Renal cortex interstitium (tissue), 11 donors: ENCODE results near the gene RRAS. TPM values are rescaled to one million over a fixed set of nuclear protein-coding genes. Genes with fewer than 3 reads are reported as not detected.
A peak's percentile ranks its signal among the peaks of the same experiment; 100 is the strongest.
"Not testable (repeated sequence)": the region's sequence is repeated elsewhere in the genome, so short reads cannot be mapped to it uniquely, and the experiment has no call there.

Experiments used
- DNase-seq, 11 donors: peaks; one replicate each; pipeline ENCODE4 v3.0.0-alpha.2; 2013; ENCODE audit warnings: low read depth in 9 of 11, low spot score in 4 of 11; ENCODE audit errors: extremely low read depth in 1 of 11
- polyA plus RNA-seq, 3 donors: library from polyadenylated mRNA; unstranded; fragments of 120-200 nt; gene quantifications; one replicate each; pipeline ENCODE4 v1.2.1, GENCODE V29; 2013; ENCODE audit not compliant: insufficient read length in 3 of 3

RRAS gene
- polyA plus RNA-seq, 3 donors, result 20.6 to 28.9 (median 24.9) TPM

- no peak for DNase-seq
Measured at GRCh38 chr19:49642492-49643035, 2.6 kb upstream of the RRAS start.

- peak; percentile 93 to 99 (median 98) for DNase-seq
Measured at GRCh38 chr19:49641688-49642491, 1.9 kb upstream of the RRAS start, which contains the start of gene SCAF1. Gene SCAF1, plus strand, starts transcription at chr19:49642209. Its CDS starts 2,818 bp downstream, at chr19:49645027.

- DNase-seq, result no peak
Measured at GRCh38 chr19:49639401-49640112, 386 bp downstream of the RRAS start.

GRCh38 chr19:49637821-49638738 is 1.9 kb downstream of the RRAS start:
- peak in 2 of 11 donors; percentile 41 to 49 for DNase-seq

GRCh38 chr19:49636233-49636932 is 3.6 kb downstream of the RRAS start:
- no peak for DNase-seq

DNA sequence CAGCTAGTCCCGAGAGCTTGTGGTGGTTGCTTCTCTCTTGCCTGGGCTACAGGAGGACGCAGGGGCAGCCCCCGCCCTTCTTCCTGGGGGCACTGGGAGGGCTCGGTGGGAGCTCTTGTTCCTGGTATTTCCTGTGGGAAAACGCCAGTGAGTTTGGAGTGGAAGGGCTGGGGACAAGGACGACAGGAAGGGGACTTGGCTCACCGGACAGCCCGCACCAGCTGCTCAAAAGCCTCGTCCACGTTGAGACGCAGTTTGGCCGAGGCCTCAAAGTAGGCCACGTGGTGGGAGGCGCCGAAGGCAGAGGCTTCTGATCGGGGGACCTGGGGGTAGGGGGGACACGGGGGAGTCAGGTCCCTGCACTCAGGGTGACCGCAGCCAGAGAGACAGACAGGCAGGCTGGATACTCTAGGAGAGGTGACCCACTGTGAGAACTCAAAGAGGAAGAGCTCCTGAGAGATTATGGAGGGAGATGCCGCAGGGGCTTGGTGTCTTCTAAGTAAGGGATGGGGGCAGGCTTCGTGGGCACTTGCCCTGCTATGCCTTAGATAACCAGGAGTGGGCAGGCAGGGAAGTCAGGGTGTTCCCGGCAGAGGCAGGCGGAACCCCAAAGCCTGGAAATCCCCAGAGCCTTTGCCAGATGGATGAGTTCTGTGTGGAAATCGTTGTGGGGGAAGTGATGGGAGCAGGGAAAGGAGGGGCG is 4.3 kb downstream of the RRAS start:
- DNase-seq, result no peak

- not testable (repeated sequence) for DNase-seq
Measured at GRCh38 chr19:49633273-49633672, 6.7 kb downstream of the RRAS start.

DNA sequence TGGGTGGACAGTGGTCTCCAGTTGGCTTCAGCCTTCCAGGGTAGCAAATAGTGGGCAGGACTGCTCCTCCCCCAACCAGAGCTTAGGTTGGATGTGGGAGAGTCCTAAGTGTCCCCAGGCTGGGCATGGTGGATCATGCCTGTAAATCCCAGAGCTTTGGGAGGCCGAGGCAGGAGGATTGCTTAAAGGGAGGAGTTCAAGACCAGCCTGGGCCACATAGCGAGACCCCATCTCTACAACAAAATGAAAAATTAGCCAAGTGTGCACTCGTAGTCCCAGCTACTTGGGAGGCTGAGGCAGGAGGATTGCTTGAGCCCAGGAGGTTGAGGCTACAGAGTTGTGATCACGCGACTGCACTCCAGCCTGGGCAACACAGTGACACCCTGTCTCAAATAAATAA is 7.4 kb downstream of the RRAS start:
- no peak for DNase-seq

- no peak for DNase-seq
Measured at GRCh38 chr19:49631610-49632192, 8.2 kb downstream of the RRAS start.

GRCh38 chr19:49631014-49631588 is 8.8 kb downstream of the RRAS start:
- no peak for DNase-seq

DNA sequence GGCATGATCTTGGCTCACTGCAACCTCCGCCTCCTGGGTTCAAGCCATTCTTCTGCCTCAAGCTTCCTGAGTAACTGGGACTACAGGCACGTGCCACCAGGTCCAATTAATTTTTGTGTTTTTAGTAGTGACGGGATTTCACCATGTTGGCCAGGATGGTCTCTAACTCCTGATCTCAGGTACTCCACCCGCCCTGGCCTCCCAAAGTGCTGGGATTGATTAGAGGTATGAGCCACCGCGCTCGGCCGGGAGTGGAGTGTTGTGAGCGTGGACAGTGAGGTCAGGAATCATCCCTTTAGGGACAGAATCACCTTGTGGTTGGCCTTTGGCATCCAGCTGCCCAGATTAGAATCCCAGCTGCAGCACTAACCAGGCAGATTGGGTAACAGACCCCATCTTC is 10.3 kb downstream of the RRAS start:
- DNase-seq, result no peak

DNA sequence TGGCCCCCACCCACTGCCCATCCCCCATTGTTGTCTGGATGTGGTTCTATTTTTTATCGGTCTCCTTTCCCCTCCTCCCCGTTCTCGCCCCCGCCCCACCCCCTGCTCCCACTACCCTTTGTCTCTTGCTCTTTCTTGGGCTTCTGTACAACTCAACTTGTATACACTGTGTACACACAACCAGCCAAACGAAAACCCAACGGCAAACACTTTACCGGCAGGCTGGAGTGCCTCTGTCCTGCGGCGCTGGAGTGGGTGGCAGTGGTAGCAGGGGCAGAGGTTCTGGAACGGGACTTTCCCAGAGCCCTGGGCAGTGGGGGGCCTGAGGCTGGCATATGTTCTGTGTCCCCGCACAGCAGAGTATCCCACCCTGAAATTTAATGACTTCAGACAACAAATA is 13.7 kb downstream of the RRAS start:
- no peak for DNase-seq

DNA sequence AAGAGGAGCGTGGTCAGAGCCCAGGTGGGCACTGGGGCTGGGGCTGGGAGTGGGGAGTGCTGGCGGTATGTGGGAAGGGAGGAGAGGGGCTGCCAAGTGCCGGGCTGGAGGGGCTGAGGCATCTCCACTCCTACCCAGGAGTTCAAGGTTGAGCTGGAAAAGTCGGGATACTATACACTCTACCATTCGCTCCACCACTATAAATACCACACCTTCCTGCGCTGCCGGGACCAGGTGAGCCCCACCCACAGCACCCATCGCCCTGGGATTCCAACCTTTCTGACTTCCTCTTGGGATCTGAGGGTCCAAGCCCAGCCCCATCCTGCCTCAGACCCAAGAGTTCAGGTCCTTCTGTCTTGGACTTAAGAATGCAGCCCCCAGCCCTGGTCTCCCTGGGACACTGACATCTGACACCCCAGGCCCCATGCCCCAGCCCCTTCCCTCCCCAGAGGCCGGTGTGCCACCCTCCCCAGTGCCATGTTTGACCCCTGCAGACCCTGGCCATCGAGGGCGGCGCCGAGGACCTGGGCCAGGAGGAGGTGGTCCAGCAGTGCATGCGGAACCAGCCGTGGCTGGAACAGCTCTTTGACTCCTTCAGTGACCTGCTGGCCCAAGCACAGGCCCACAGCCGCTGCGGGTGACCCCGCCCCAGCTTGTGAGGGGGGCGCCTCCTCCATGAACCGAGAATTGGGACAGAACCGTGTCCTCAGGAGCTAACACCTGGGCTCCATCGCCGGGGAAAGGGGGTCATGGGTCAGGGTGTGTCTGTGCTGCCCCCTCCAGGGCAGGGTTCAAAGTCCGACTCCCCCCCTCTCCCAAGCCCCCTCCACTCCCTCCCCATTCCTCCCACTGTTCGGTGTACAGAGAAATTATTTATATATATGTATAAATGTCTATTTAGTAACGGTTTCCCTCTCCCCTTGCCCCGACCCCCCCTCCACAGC is 14.7 kb downstream of the RRAS start:
- DNase-seq, result no peak

DNA sequence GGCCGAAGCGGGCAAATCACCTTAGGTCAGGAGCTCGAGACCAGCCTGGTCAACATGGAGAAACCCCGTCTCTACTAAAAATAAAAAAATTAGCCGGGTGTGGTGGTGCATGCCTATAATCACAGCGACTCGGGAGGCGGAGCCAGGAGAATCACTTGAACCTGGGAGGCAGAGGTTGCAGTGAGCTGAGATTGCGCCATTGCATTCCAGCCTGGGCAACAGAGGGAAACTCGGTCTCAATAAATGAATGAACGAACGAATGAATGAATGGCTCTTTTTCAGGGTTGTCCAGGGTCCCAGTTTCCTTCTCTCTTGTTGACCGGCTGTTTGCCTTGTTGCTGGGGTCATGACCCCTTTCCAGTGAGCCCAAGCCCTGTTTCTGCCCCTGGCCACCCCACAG is 22.1 kb downstream of the RRAS start:
- not testable (repeated sequence) for DNase-seq

DNA sequence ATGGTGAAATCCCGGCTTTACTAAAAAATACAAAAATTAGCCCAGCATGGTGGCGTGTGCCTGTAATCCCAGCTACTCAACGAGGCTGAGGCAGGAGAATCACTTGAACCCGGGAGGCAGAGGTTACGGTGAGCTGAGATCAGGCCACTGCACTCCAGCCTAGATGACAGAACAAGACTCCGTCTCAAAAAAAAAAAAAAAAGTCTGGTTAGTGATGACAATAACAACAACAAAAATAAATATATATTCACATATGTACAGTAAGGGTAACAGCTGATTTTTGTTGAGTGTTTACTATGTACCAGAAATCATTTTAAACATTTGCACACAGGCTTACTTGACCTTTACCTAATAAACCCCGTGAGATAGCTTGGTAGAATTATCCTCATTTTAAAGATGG is 23.0 kb downstream of the RRAS start:
- no peak for DNase-seq

DNA sequence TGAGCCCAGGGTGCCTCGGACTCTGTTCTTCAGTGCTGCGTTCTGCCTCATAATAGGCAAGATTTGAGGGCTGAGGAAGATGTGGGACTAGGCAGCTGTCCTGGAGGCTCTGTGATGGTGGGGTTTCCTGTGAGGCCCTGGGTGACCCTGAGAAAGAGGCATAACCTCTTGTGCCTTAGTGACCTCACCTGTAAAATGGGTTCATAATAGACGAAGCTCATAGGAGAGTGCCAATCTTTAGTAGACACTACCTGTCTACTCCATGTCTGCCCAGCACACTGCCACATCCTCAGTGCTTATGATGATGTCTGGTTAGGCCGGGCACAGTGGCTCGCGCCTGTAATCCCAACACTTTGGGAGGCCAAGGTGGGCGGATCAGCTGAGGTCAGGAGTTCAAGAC is 23.4 kb downstream of the RRAS start:
- no peak for DNase-seq
